NCI-H2081 (cell line): Measurements from ENCODE around the gene NKAIN1.
"Not testable (repeated sequence)": the region's sequence is repeated elsewhere in the genome, so short reads cannot be mapped to it uniquely, and the experiment has no call there.

Experiments used
- DNase-seq, 2 experiments: peaks; one replicate each; lab custom pipeline; 2025; lab: John Stamatoyannopoulos, UW

NKAIN1 gene

GRCh38 chr1:31152181-31152795 lies 87.4 kb downstream of the NKAIN1 start:
- DNase-seq: no peak

- DNase-seq: no peak
These were observed 88.3 kb downstream of the NKAIN1 start for GRCh38 chr1:31151402-31151801.

GRCh38 chr1:31148409-31148808 lies 91.3 kb downstream of the NKAIN1 start:
- no peak for DNase-seq

GRCh38 chr1:31145648-31146047 lies 94.0 kb downstream of the NKAIN1 start:
- no peak for DNase-seq

GRCh38 chr1:31144442-31144841 lies 95.2 kb downstream of the NKAIN1 start:
- no peak for DNase-seq

GRCh38 chr1:31143455-31143854 lies 96.2 kb downstream of the NKAIN1 start:
- no peak for DNase-seq

GRCh38 chr1:31142406-31142805 lies 97.3 kb downstream of the NKAIN1 start:
- no peak for DNase-seq

GRCh38 chr1:31140299-31140698 lies 99.4 kb downstream of the NKAIN1 start:
- DNase-seq: no peak

- not testable (repeated sequence) for DNase-seq
These were observed 100.7 kb downstream of the NKAIN1 start for GRCh38 chr1:31138797-31139521.

- not testable (repeated sequence) for DNase-seq
These were observed 101.8 kb downstream of the NKAIN1 start for GRCh38 chr1:31137873-31138272.

GRCh38 chr1:31135973-31136600 lies 103.6 kb downstream of the NKAIN1 start:
- DNase-seq: no peak

GRCh38 chr1:31133368-31133767 lies 106.3 kb downstream of the NKAIN1 start:
- no peak for DNase-seq
